Umbilical cord (tissue), 2 donors: ENCODE measurements around the gene ADPRS. TPM values are rescaled to one million over a fixed set of nuclear protein-coding genes. Genes with fewer than 3 reads are reported as not detected.

Experiments used
- DNase-seq: peaks from one replicate; pipeline ENCODE4 v3.0.0-alpha.2; 2015; ENCODE audit warnings: low spot score
- total RNA-seq: library from RNA; depleted of rRNA; stranded (reverse); fragments of >200 nt; gene quantifications from one replicate; pipeline ENCODE4 v1.2.3, GENCODE V29; 2014; ENCODE audit warnings: low replicate concordance; ENCODE audit not compliant: insufficient read depth

The ADPRS gene
- total RNA-seq, 1 donor from 2014 or later: 37.8 TPM

- DNase-seq: no peak
Observed at GRCh38 chr1:36132029-36132428, 43.3 kb downstream of the ADPRS start.

- peak; percentile 96 for DNase-seq
Observed at GRCh38 chr1:36133484-36133883, 44.8 kb downstream of the ADPRS start.

- no peak for DNase-seq
Observed at GRCh38 chr1:36134031-36134430, 45.3 kb downstream of the ADPRS start.

- peak; percentile 79 for DNase-seq
Observed at GRCh38 chr1:36134505-36135329, 46.0 kb downstream of the ADPRS start.

GRCh38 chr1:36135330-36135667 is 46.6 kb downstream of the ADPRS start:
- DNase-seq: no peak

- DNase-seq: no peak
Observed at GRCh38 chr1:36135796-36136195, 47.1 kb downstream of the ADPRS start.

GRCh38 chr1:36136535-36136934 is 47.8 kb downstream of the ADPRS start:
- no peak for DNase-seq

- no peak for DNase-seq
Observed at GRCh38 chr1:36137226-36137625, 48.5 kb downstream of the ADPRS start.

GRCh38 chr1:36137776-36138175 is 49.1 kb downstream of the ADPRS start:
- no peak for DNase-seq

GRCh38 chr1:36139521-36139920 is 50.8 kb downstream of the ADPRS start:
- DNase-seq: no peak

GRCh38 chr1:36142121-36142520 is 53.4 kb downstream of the ADPRS start:
- DNase-seq: no peak

GRCh38 chr1:36143424-36143823 is 54.7 kb downstream of the ADPRS start:
- no peak for DNase-seq

Other genes with a start within 250 kb of the ADPRS start
- gene AGO1, start 205.7 kb upstream of the ADPRS start, total RNA-seq: 8.4 TPM
- gene AGO3, start 157.8 kb upstream of the ADPRS start, total RNA-seq: 51.3 TPM
- not detected for gene TEKT2, start 4.8 kb upstream of the ADPRS start, total RNA-seq
- gene COL8A2, start 36.3 kb downstream of the ADPRS start, total RNA-seq: 110 TPM
- gene TRAPPC3, start 60.6 kb downstream of the ADPRS start, total RNA-seq: 38.5 TPM
- gene MAP7D1, start 67.3 kb downstream of the ADPRS start, total RNA-seq: 64.0 TPM
- 53.4 TPM for gene THRAP3, start 135.6 kb downstream of the ADPRS start, total RNA-seq
- gene SH3D21, start 217.5 kb downstream of the ADPRS start, total RNA-seq: 11.3 TPM
- gene EVA1B, start 234.8 kb downstream of the ADPRS start, total RNA-seq: 67.7 TPM